ENCODE results near the gene CARD10. TPM values are rescaled to one million over a fixed set of nuclear protein-coding genes. Genes with fewer than 3 reads are reported as not detected.

Gene CARD10
- total and polyA plus RNA-seq, 2 of the 13 experiments (the other 11 are each of a cell fraction or from before 2014, with no cell fraction given) = 35.2 to 55.8 TPM

- TF ChIP-seq FIP1L1 (IDR thresholded peaks at IDR 0.05; ENCODE audit: borderline replicate concordance, insufficient read depth, low read depth, low read length) (no peak), AKAP8 (CRISPR knock-in tag; IDR thresholded peaks at IDR 0.05) (peak; percentile 91), ZNF775 (CRISPR knock-in tag; IDR thresholded peaks at IDR 0.05; ENCODE audit: borderline replicate concordance) (no peak), FOXC1 (CRISPR knock-in tag; IDR thresholded peaks at IDR 0.05; ENCODE audit: borderline replicate concordance) (no peak), ZNF382 (CRISPR knock-in tag; IDR thresholded peaks at IDR 0.05; ENCODE audit: borderline replicate concordance) (no peak), ZNF83 (CRISPR knock-in tag; IDR thresholded peaks at IDR 0.05; ENCODE audit: borderline replicate concordance) (no peak), SMAD9 (CRISPR knock-in tag; IDR thresholded peaks at IDR 0.05) (no peak), MTA1 (CRISPR knock-in tag; IDR thresholded peaks at IDR 0.05; ENCODE audit: borderline replicate concordance) (no peak), ZBTB38 (CRISPR knock-in tag; IDR thresholded peaks at IDR 0.05) (peak; percentile 67; the same call in 1 of the 2 replicates), ZNF660 (CRISPR knock-in tag; IDR thresholded peaks at IDR 0.05; ENCODE audit: borderline replicate concordance, low read depth) (no peak), ZNF235 (CRISPR knock-in tag; IDR thresholded peaks at IDR 0.05; ENCODE audit: borderline replicate concordance) (no peak), KDM5A (IDR thresholded peaks at IDR 0.05; ENCODE audit: borderline replicate concordance, low read length) (no peak), AGO2 (optimal IDR thresholded peaks at IDR 0.05; ENCODE audit: low read depth, low read length) (peak; percentile 83), HNF1B (CRISPR knock-in tag; IDR thresholded peaks at IDR 0.05) (0 out of 2 replicates have a peak, but pooled peaks have one; percentile 9), ZNF251 (CRISPR knock-in tag; IDR thresholded peaks at IDR 0.05) (no peak), HCFC1 (IDR thresholded peaks at IDR 0.05; ENCODE audit: low read depth, low read length) (no peak), KLF15 (CRISPR knock-in tag; IDR thresholded peaks at IDR 0.05; ENCODE audit: borderline replicate concordance) (no peak), CENPT (CRISPR knock-in tag; IDR thresholded peaks at IDR 0.05; ENCODE audit: low read depth) (no peak)
- TF ChIP-seq, protein P1, sequence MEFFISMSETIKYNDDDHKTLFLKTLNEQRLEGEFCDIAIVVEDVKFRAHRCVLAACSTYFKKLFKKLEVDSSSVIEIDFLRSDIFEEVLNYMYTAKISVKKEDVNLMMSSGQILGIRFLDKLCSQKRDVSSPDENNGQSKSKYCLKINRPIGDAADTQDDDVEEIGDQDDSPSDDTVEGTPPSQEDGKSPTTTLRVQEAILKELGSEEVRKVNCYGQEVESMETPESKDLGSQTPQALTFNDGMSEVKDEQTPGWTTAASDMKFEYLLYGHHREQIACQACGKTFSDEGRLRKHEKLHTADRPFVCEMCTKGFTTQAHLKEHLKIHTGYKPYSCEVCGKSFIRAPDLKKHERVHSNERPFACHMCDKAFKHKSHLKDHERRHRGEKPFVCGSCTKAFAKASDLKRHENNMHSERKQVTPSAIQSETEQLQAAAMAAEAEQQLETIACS (CRISPR knock-in tag; IDR thresholded peaks at IDR 0.05) = no peak
Observed at GRCh38 chr22:37514526-37515051, 4.6 kb downstream of the CARD10 start (continued).

All from HepG2 (cell line).